Keratinocyte (primary cell): ENCODE results near the gene WDR77.

Source experiments
- EZH2 ChIP-seq: IDR thresholded peaks from one replicate; pipeline ENCODE4 v1.6.1; 2012; ENCODE audit warnings: inconsistent platforms, mild to moderate bottlenecking, low read length, moderate library complexity
- TF ChIP-seq, protein P1 (sequence below), 3 experiments: IDR thresholded peaks in 1 of 3; conservative IDR thresholded peaks in 1 of 3; optimal IDR thresholded peaks in 1 of 3; 2 replicates in 2 of 3; 3 replicates in 1 of 3; pipeline versions ENCODE3 to v1.5.1; 2011; ENCODE audit warnings: low read length in 3 of 3, mild to moderate bottlenecking in 3 of 3, moderate library complexity in 2 of 3, control low read depth in 1 of 3, inconsistent platforms in 1 of 3; ENCODE audit not compliant: insufficient read depth in 2 of 3; ENCODE audit errors: extremely low read depth in 1 of 3

DNA sequence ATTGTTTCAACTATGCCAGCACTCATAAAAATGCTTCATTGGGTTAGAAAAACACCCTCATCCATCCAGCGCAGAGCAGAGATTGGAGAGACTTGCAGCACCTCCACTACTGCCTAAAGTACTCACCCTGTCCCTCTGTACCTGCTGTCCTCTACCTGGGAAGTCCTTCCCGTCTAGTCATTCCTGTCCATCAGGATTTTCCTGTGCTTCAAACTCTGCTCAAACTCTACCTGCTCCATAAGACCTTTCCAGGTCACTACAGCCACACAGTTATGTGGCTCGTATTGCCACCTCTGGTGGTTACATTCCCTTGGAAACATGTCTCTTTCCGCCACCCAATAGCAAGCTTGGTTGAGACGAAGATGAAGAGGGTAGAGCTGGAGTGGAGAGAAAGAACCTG is 28.7 kb downstream of the WDR77 start:
- TF ChIP-seq, protein P1, sequence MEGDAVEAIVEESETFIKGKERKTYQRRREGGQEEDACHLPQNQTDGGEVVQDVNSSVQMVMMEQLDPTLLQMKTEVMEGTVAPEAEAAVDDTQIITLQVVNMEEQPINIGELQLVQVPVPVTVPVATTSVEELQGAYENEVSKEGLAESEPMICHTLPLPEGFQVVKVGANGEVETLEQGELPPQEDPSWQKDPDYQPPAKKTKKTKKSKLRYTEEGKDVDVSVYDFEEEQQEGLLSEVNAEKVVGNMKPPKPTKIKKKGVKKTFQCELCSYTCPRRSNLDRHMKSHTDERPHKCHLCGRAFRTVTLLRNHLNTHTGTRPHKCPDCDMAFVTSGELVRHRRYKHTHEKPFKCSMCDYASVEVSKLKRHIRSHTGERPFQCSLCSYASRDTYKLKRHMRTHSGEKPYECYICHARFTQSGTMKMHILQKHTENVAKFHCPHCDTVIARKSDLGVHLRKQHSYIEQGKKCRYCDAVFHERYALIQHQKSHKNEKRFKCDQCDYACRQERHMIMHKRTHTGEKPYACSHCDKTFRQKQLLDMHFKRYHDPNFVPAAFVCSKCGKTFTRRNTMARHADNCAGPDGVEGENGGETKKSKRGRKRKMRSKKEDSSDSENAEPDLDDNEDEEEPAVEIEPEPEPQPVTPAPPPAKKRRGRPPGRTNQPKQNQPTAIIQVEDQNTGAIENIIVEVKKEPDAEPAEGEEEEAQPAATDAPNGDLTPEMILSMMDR (optimal IDR thresholded peaks at IDR 0.05 in 1 of 3, IDR thresholded peaks at IDR 0.05 in 1 of 3, conservative IDR thresholded peaks at IDR 0.05 in 1 of 3; ENCODE audit: extremely low read depth in 1 of 3, insufficient read depth in 2 of 3, low read length in 3 of 3): no peak
- TF ChIP-seq EZH2: no peak
